K562 (cell line): ENCODE measurements around the gene CENPB. TPM values are rescaled to one million over a fixed set of nuclear protein-coding genes. Genes with fewer than 3 reads are reported as not detected.

ENCODE experiments used
- CAMTA2 ChIP-seq: fragments of 250-450 bp; sonication (Bioruptor Pico); conservative IDR thresholded peaks from 2 replicates; pipeline ENCODE4 v1.5.1; 2022
- CBX1 ChIP-seq: sonication (generic); IDR thresholded peaks from 2 replicates; pipeline ENCODE4 v1.6.1; 2016; ENCODE audit warnings: antibody characterized with exemption, low read depth, mild to moderate bottlenecking
- DIDO1 ChIP-seq: fragments of 450-650 bp; IDR thresholded peaks from 2 replicates; pipeline ENCODE4 v1.6.1; 2016; ENCODE audit warnings: low read depth, missing biosample characterization, missing genetic modification characterization
- ELF1 ChIP-seq: fragments of 200-800 bp; sonication (Bioruptor generic); IDR thresholded peaks from 2 replicates; pipeline ENCODE4 v1.6.1; 2016; ENCODE audit warnings: missing genetic modification characterization, missing compliant biosample characterization
- HNRNPUL1 ChIP-seq: fragments of 200-400 bp; formaldehyde crosslinking; IDR thresholded peaks from 2 replicates; pipeline ENCODE4 v1.6.1; 2017; ENCODE audit warnings: low read length
- MBD2 ChIP-seq: sonication (generic); IDR thresholded peaks from 2 replicates; pipeline ENCODE4 v1.6.1; 2016; ENCODE audit warnings: low read depth, borderline replicate concordance
- MTA1 ChIP-seq: fragments of 450-650 bp; IDR thresholded peaks from 2 replicates; pipeline ENCODE4 v1.6.1; 2017; ENCODE audit warnings: borderline replicate concordance
- SREBF2 ChIP-seq: sonication (generic); formaldehyde crosslinking; IDR thresholded peaks from 2 replicates; pipeline ENCODE4 v1.4.0; 2020; ENCODE audit warnings: mild to moderate bottlenecking, missing genetic modification reagents
- ZNF124 ChIP-seq: sonication (generic); formaldehyde crosslinking; IDR thresholded peaks from 2 replicates; pipeline ENCODE4 v1.8.1; 2022; ENCODE audit warnings: missing genetic modification reagents
- ZNF23 ChIP-seq: fragments of 250-450 bp; sonication (Bioruptor Pico); IDR thresholded peaks from 2 replicates; pipeline ENCODE4 v1.4.0; 2020; ENCODE audit warnings: mild to moderate bottlenecking
- polyA plus RNA-seq, 8 experiments: library from polyadenylated mRNA; depleted of rRNA in 4 of 8; stranded (reverse) in 5 of 8; unstranded in 3 of 8; fragments of >200 nt; fragmentation: Nextera tagmentation in 2 of 8; fragmentation: Illumina TruSeq in 1 of 8; extraction: Ambion mirVana in 2 of 8; extraction: Trizol in 1 of 8; gene quantifications; 2 replicates each; pipeline versions ENCODE4 v1.2.1 to v1.2.3, GENCODE V29; 2011 to 2014; ENCODE audit warnings: inconsistent platforms in 1 of 8, missing spikeins in 1 of 8
- total RNA-seq, 7 experiments: library from RNA; depleted of rRNA in 6 of 7; stranded (reverse); fragments of >200 nt in 6 of 7; fragmentation: Illumina TruSeq in 2 of 7; extraction: Trizol in 2 of 7; gene quantifications; 2 replicates each; pipeline versions ENCODE4 v1.2.1 to v1.2.3, GENCODE V29; 2011 to 2021; ENCODE audit warnings: low replicate concordance in 1 of 7
- TF ChIP-seq, protein P1 (sequence below): sonication (generic); formaldehyde crosslinking; IDR thresholded peaks from 2 replicates; pipeline ENCODE4 v1.8.0; 2023; ENCODE audit warnings: missing genetic modification reagents, mild to moderate bottlenecking, borderline replicate concordance
- TF ChIP-seq, protein P2 (sequence below): sonication (generic); formaldehyde crosslinking; IDR thresholded peaks from 2 replicates; pipeline ENCODE4 v1.8.1; 2023; ENCODE audit warnings: mild to moderate bottlenecking, missing genetic modification reagents
- TF ChIP-seq, protein P3 (sequence below): fragments of 200-800 bp; sonication (Bioruptor generic); IDR thresholded peaks from 2 replicates; pipeline ENCODE4 v1.6.1; 2017; ENCODE audit warnings: missing genetic modification characterization, missing compliant biosample characterization
- TF ChIP-seq, protein P4 (sequence below): fragments of 450-650 bp; conservative IDR thresholded peaks from 2 replicates; pipeline ENCODE4 v1.6.1; 2016; ENCODE audit warnings: missing genetic modification characterization, low read depth, mild to moderate bottlenecking, control low read depth, missing compliant biosample characterization
- TF ChIP-seq, protein P5 (sequence below): sonication (generic); formaldehyde crosslinking; IDR thresholded peaks from 2 replicates; pipeline ENCODE4 v1.9.0; 2022; ENCODE audit warnings: mild to moderate bottlenecking, missing genetic modification reagents

CENPB gene
- total and polyA plus RNA-seq, 9 of the 15 experiments (the other 6 are each of a cell fraction or from before 2014, with no cell fraction given) = 0.17 to 70.8 (median 24.9) TPM

DNA sequence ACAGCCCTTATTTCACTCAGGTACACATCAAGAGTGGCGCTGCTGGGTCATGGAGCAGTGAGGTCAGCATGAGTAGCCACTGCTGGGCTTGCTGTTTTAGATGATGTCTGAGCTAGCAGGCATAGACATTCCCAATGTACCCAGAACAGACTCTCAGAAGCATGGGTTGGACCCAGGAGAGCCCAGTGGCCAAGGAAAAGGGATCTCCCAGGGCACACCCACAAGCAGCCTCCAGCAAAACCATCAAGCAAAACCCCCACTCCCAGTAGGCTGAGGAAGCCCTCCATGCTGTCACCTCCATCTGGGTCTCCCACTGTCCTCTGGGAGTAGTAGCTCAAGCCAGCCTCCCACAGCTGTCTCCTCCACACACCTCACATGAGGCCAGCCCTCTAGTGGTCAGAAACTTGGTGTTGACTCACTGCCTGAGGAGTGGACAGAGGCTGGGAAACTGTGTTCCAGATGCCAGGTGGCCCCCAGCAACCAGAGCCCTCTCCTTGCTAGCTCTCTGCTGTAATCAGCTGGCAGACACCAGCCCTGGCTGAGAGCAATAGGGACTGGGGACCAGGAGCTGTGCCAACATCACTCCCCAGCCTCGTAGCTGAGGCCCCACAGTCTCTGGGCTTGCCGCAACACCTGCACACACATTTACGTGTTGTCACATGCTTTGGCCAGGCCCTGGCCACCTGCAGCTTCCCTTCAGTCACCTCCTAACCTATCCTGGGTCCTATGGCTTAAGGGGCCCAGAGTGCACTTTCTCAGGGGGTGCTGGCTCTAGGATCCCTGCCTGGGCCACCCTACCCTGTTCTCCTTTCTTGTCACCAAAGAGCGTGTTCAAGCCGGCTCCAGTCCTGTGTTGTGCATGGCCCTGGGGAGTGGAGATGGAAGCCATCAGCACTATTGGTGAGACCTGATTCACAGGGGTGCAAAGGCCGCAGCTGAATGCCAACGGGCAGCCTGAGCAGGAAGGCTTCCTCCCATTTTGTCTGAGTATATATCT is 31.9 kb upstream of the CENPB start (continued):
- TF ChIP-seq, protein P1, sequence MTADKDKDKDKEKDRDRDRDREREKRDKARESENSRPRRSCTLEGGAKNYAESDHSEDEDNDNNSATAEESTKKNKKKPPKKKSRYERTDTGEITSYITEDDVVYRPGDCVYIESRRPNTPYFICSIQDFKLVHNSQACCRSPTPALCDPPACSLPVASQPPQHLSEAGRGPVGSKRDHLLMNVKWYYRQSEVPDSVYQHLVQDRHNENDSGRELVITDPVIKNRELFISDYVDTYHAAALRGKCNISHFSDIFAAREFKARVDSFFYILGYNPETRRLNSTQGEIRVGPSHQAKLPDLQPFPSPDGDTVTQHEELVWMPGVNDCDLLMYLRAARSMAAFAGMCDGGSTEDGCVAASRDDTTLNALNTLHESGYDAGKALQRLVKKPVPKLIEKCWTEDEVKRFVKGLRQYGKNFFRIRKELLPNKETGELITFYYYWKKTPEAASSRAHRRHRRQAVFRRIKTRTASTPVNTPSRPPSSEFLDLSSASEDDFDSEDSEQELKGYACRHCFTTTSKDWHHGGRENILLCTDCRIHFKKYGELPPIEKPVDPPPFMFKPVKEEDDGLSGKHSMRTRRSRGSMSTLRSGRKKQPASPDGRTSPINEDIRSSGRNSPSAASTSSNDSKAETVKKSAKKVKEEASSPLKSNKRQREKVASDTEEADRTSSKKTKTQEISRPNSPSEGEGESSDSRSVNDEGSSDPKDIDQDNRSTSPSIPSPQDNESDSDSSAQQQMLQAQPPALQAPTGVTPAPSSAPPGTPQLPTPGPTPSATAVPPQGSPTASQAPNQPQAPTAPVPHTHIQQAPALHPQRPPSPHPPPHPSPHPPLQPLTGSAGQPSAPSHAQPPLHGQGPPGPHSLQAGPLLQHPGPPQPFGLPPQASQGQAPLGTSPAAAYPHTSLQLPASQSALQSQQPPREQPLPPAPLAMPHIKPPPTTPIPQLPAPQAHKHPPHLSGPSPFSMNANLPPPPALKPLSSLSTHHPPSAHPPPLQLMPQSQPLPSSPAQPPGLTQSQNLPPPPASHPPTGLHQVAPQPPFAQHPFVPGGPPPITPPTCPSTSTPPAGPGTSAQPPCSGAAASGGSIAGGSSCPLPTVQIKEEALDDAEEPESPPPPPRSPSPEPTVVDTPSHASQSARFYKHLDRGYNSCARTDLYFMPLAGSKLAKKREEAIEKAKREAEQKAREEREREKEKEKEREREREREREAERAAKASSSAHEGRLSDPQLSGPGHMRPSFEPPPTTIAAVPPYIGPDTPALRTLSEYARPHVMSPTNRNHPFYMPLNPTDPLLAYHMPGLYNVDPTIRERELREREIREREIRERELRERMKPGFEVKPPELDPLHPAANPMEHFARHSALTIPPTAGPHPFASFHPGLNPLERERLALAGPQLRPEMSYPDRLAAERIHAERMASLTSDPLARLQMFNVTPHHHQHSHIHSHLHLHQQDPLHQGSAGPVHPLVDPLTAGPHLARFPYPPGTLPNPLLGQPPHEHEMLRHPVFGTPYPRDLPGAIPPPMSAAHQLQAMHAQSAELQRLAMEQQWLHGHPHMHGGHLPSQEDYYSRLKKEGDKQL = no peak
- TF ChIP-seq, protein P2, sequence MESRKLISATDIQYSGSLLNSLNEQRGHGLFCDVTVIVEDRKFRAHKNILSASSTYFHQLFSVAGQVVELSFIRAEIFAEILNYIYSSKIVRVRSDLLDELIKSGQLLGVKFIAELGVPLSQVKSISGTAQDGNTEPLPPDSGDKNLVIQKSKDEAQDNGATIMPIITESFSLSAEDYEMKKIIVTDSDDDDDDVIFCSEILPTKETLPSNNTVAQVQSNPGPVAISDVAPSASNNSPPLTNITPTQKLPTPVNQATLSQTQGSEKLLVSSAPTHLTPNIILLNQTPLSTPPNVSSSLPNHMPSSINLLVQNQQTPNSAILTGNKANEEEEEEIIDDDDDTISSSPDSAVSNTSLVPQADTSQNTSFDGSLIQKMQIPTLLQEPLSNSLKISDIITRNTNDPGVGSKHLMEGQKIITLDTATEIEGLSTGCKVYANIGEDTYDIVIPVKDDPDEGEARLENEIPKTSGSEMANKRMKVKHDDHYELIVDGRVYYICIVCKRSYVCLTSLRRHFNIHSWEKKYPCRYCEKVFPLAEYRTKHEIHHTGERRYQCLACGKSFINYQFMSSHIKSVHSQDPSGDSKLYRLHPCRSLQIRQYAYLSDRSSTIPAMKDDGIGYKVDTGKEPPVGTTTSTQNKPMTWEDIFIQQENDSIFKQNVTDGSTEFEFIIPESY (CRISPR knock-in tag) = no peak
- TF ChIP-seq, protein P3, sequence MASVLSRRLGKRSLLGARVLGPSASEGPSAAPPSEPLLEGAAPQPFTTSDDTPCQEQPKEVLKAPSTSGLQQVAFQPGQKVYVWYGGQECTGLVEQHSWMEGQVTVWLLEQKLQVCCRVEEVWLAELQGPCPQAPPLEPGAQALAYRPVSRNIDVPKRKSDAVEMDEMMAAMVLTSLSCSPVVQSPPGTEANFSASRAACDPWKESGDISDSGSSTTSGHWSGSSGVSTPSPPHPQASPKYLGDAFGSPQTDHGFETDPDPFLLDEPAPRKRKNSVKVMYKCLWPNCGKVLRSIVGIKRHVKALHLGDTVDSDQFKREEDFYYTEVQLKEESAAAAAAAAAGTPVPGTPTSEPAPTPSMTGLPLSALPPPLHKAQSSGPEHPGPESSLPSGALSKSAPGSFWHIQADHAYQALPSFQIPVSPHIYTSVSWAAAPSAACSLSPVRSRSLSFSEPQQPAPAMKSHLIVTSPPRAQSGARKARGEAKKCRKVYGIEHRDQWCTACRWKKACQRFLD (CRISPR knock-in tag) = 0 out of 2 replicates have a peak, but pooled peaks have one; percentile 26
- no peak for TF ChIP-seq SREBF2
- TF ChIP-seq, protein P4, sequence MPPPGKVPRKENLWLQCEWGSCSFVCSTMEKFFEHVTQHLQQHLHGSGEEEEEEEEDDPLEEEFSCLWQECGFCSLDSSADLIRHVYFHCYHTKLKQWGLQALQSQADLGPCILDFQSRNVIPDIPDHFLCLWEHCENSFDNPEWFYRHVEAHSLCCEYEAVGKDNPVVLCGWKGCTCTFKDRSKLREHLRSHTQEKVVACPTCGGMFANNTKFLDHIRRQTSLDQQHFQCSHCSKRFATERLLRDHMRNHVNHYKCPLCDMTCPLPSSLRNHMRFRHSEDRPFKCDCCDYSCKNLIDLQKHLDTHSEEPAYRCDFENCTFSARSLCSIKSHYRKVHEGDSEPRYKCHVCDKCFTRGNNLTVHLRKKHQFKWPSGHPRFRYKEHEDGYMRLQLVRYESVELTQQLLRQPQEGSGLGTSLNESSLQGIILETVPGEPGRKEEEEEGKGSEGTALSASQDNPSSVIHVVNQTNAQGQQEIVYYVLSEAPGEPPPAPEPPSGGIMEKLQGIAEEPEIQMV (tag) = no peak
- no peak for TF ChIP-seq ZNF124 (CRISPR knock-in tag)
- TF ChIP-seq, protein P5, sequence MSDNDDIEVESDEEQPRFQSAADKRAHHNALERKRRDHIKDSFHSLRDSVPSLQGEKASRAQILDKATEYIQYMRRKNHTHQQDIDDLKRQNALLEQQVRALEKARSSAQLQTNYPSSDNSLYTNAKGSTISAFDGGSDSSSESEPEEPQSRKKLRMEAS = peak; percentile 74
- no peak for TF ChIP-seq ELF1 (tag)
- no peak for TF ChIP-seq CBX1
- TF ChIP-seq DIDO1 (tag) = no peak
- TF ChIP-seq MBD2 = no peak
- TF ChIP-seq HNRNPUL1 = no peak
- TF ChIP-seq ZNF23 (CRISPR knock-in tag) = no peak
- no peak for TF ChIP-seq MTA1
- no peak for TF ChIP-seq CAMTA2
